ENCODE results near the gene AOAH. TPM values are rescaled to one million over a fixed set of nuclear protein-coding genes. Genes with fewer than 3 reads are reported as not detected.
"Not testable (repeated sequence)": the region's sequence is repeated elsewhere in the genome, so short reads cannot be mapped to it uniquely, and the experiment has no call there.

AOAH gene
- total RNA-seq, 1 donor from 2014 or later = 1.9 TPM

DNA sequence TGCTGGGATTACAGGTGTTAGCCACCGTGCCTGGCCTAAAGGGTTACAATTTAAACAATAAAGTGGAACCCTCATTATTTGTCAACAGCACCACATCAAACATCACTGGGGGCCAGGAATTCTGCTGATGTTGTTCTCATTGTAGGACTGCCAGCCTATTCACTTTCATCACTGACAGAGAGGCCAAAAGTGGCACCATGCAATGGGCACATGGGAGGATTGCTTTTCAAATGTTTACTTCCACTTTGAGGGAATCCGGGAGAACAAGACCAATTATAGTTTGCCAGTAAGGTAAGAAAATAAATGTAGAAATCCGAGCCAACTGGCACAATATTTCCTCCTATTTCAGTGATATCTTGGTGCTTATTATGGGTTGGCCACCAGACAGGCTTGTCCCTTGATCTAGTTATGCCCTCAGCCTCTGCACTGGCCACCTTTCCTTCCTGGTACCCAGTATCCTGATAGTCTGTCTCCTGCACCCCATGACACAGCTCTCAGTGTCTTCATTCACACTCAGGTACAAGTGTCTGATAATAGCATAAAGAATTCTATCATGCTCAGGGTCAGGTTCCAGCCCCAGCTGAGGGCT is 252.1 kb downstream of the AOAH start:
- DNase-seq (ENCODE audit: missing footprints) (no peak), ATAC-seq (no peak)
- intact Hi-C loops (cut with DNase I) = no loop called here

DNA sequence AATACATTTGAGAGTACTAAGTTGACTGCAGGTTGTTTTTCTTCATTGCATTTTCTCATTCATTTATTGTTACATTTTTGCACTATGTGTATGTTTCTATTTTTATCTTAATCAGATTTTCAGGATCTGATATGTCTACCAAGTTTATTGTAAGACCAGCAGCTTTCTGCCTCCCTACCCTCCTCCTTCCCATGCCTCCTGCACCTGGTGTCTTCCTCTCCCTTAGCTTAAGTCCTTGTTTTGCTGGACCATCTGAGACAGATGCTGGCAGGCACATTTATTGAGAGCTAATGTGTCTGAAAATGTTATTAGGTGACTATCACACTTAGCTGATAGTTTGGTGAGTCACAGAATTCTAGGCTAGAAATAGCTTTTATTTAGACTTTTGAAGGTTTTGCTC is 255.1 kb downstream of the AOAH start:
- DNase-seq (ENCODE audit: missing footprints) = no peak
- intact Hi-C loops (cut with DNase I) = no loop called here
- no peak for ATAC-seq

GRCh38 chr7:36468370-36469101 is 255.8 kb downstream of the AOAH start:
- ATAC-seq = no peak
- no peak for DNase-seq (ENCODE audit: missing footprints)
- intact Hi-C loops (cut with DNase I) = no loop called here

GRCh38 chr7:36466001-36466400 is 258.3 kb downstream of the AOAH start:
- ATAC-seq; DNase-seq (ENCODE audit: missing footprints); intact Hi-C loops (cut with DNase I): not testable (repeated sequence)

GRCh38 chr7:36464271-36464670 is 260.0 kb downstream of the AOAH start:
- ATAC-seq = no peak
- intact Hi-C loops (cut with DNase I) = no loop called here
- no peak for DNase-seq (ENCODE audit: missing footprints)
